Ishikawa (cell line): ENCODE results near the gene NELL1.

ENCODE experiments used
- CEBPB ChIP-seq: IDR thresholded peaks from 2 replicates; pipeline ENCODE4 v1.6.1; 2012
- EGR1 ChIP-seq: IDR thresholded peaks from 2 replicates; pipeline ENCODE4 v1.6.1; 2012
- EP300 ChIP-seq: IDR thresholded peaks from 2 replicates; pipeline ENCODE4 v1.6.1; 2012; ENCODE audit warnings: borderline replicate concordance
- FOXM1 ChIP-seq: IDR thresholded peaks from 2 replicates; pipeline ENCODE4 v1.6.1; 2012; ENCODE audit warnings: low read depth, borderline replicate concordance
- MAX ChIP-seq: IDR thresholded peaks from 2 replicates; pipeline ENCODE4 v1.6.1; 2012
- NFIC ChIP-seq: IDR thresholded peaks from 2 replicates; pipeline ENCODE4 v1.6.1; 2012
- RAD21 ChIP-seq: IDR thresholded peaks from 2 replicates; pipeline ENCODE4 v1.6.1; 2012; ENCODE audit warnings: low read depth
- REST ChIP-seq: IDR thresholded peaks from 2 replicates; pipeline ENCODE4 v1.6.1; 2012; ENCODE audit warnings: low read depth, mild to moderate bottlenecking
- TAF1 ChIP-seq: IDR thresholded peaks from 2 replicates; pipeline ENCODE4 v1.6.1; 2012; ENCODE audit warnings: low read depth, mild to moderate bottlenecking
- USF1 ChIP-seq: IDR thresholded peaks from 2 replicates; pipeline ENCODE4 v1.6.1; 2012
- YY1 ChIP-seq: IDR thresholded peaks from 2 replicates; pipeline ENCODE4 v1.6.1; 2012; ENCODE audit warnings: low read depth
- ZBTB7A ChIP-seq: IDR thresholded peaks from 2 replicates; pipeline ENCODE4 v1.6.1; 2012; ENCODE audit warnings: low read depth

- TF ChIP-seq YY1 (no peak), CEBPB (no peak), TAF1 (no peak), EGR1 (no peak), MAX (no peak), RAD21 (no peak), FOXM1 (no peak), NFIC (no peak), REST (no peak), ZBTB7A (no peak), EP300 (no peak), USF1 (no peak)
These were observed 294.2 kb downstream of the NELL1 start for GRCh38 chr11:20963596-20963995.
